MM.1S (cell line): Measurements from ENCODE around the gene CFAP54.

Experiments used
- DNase-seq: peaks from one replicate; pipeline ENCODE4 v3.0.0-alpha.2; 2015
- H2AFZ ChIP-seq: fragments of 300-600 bp; sonication (generic); 2 replicates; pipeline ENCODE4 v1.6.0; 2016; ENCODE audit warnings: antibody characterized with exemption, low read length
- H3F3A ChIP-seq: fragments of 300-600 bp; sonication (generic); 2 replicates; pipeline ENCODE4 v1.6.1; 2016; ENCODE audit warnings: mild to moderate bottlenecking, antibody characterized with exemption, low read length, moderate library complexity, mixed read lengths; ENCODE audit not compliant: insufficient read depth
- H3K27ac ChIP-seq: fragments of 300-600 bp; sonication (generic); 2 replicates; pipeline ENCODE4 v1.5.1; 2016; ENCODE audit warnings: mild to moderate bottlenecking, low read length
- H3K27me3 ChIP-seq: fragments of 300-600 bp; sonication (generic); replicated peaks from 2 replicates; pipeline ENCODE4 v1.6.0; 2016; ENCODE audit warnings: low read length; ENCODE audit not compliant: insufficient read depth
- H3K36me3 ChIP-seq: fragments of 300-600 bp; sonication (generic); replicated peaks from 2 replicates; pipeline ENCODE4 v1.6.1; 2016; ENCODE audit warnings: mild to moderate bottlenecking, low read length, mixed read lengths; ENCODE audit not compliant: insufficient read depth
- H3K4me1 ChIP-seq: fragments of 300-600 bp; sonication (generic); 2 replicates; pipeline ENCODE4 v1.6.1; 2016; ENCODE audit warnings: low read length, mixed read lengths
- H3K4me2 ChIP-seq: fragments of 300-600 bp; sonication (generic); 2 replicates; pipeline ENCODE4 v1.6.0; 2016; ENCODE audit warnings: low read depth, low read length
- H3K4me3 ChIP-seq: fragments of 300-600 bp; sonication (generic); 2 replicates; pipeline ENCODE4 v1.5.1; 2016; ENCODE audit warnings: low read length, mixed read lengths
- H3K79me2 ChIP-seq: fragments of 300-600 bp; sonication (generic); 2 replicates; pipeline ENCODE4 v1.6.1; 2016; ENCODE audit warnings: mixed run types, low read length, mixed read lengths
- H3K9ac ChIP-seq: fragments of 300-600 bp; sonication (generic); 2 replicates; pipeline ENCODE4 v1.6.1; 2016; ENCODE audit warnings: low read length, mixed read lengths
- H3K9me2 ChIP-seq: fragments of 300-600 bp; sonication (generic); replicated peaks from 2 replicates; pipeline ENCODE4 v1.6.1; 2016; ENCODE audit warnings: mild to moderate bottlenecking, low read length, mixed read lengths; ENCODE audit not compliant: insufficient read depth
- H3K9me3 ChIP-seq: fragments of 300-600 bp; sonication (generic); replicated peaks from 2 replicates; pipeline ENCODE4 v1.6.1; 2016; ENCODE audit warnings: mild to moderate bottlenecking, low read length, mixed read lengths; ENCODE audit not compliant: insufficient read depth
- H4K20me1 ChIP-seq: fragments of 300-600 bp; sonication (generic); 2 replicates; pipeline ENCODE4 v1.6.1; 2016; ENCODE audit warnings: mild to moderate bottlenecking, low read length, moderate library complexity, mixed read lengths; ENCODE audit not compliant: insufficient read depth
- CTCF ChIP-seq: fragments of 300-600 bp; sonication (generic); IDR thresholded peaks from 2 replicates; pipeline ENCODE4 v1.5.1; 2016; ENCODE audit warnings: antibody characterized with exemption, low read length, mixed read lengths
- EZH2 ChIP-seq: fragments of 300-600 bp; sonication (generic); optimal IDR thresholded peaks from 2 replicates; pipeline ENCODE3; 2017; ENCODE audit warnings: low read depth, mild to moderate bottlenecking, antibody characterized with exemption, low read length, mixed read lengths
- EZH2phosphoT487 ChIP-seq: fragments of 300-600 bp; sonication (generic); IDR thresholded peaks from 2 replicates; pipeline ENCODE4 v1.6.1; 2018; ENCODE audit warnings: antibody characterized with exemption, low read length

The CFAP54 gene

GRCh38 chr12:96821592-96821991 lies 332.2 kb downstream of the CFAP54 start:
- no peak for TF ChIP-seq EZH2phosphoT487
- no peak for TF ChIP-seq CTCF
- no peak for TF ChIP-seq EZH2
- no peak overlapping the region for H2AFZ ChIP-seq

DNA sequence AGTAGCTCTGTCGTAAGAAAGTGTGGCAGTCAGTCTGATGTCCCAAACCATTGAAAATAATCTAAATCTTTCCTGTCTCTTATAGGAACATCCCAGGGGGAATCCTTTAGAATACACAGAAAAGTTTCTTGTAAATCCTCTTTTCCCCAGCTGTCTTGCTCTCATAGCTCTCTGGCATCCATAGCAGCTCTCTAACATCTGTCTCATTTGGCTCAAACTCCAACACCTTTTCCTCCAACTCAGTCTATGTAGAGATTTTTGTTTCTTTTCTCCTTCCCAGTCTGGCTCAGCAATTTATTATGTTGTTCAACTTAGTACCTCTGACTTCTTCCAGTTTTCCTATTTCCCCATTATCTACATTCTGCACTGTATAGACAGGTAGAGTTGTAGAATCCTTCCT lies 333.3 kb downstream of the CFAP54 start:
- H2AFZ ChIP-seq: no peak overlapping the region
- no peak overlapping the region for H3K4me3 ChIP-seq
- no peak overlapping the region for H3K27ac ChIP-seq
- no peaks in the 10 kb centered on the region for H3K9me3 ChIP-seq
- H3K79me2 ChIP-seq: no peaks in the 10 kb centered on the region
- no peak for TF ChIP-seq EZH2
- no peak overlapping the region for H3K9ac ChIP-seq
- H3F3A ChIP-seq: no peaks in the 10 kb centered on the region
- no peaks in the 10 kb centered on the region for H3K27me3 ChIP-seq
- H3K4me1 ChIP-seq: no peaks in the 10 kb centered on the region
- DNase-seq: no peak
- no peaks in the 10 kb centered on the region for H3K9me2 ChIP-seq
- no peaks in the 10 kb centered on the region for H4K20me1 ChIP-seq
- no peak overlapping the region for H3K4me2 ChIP-seq
- no peaks in the 10 kb centered on the region for H3K36me3 ChIP-seq

More at GRCh38 chr12:96821592-96821991, 332.2 kb downstream of the CFAP54 start:
- no peaks in the 10 kb centered on the region for H3K79me2 ChIP-seq
- H3K27ac ChIP-seq: no peak overlapping the region
- H4K20me1 ChIP-seq: no peaks in the 10 kb centered on the region
- H3K4me1 ChIP-seq: no peaks in the 10 kb centered on the region
- H3K9me3 ChIP-seq: no peaks in the 10 kb centered on the region
- H3F3A ChIP-seq: no peaks in the 10 kb centered on the region
- no peak overlapping the region for H3K4me3 ChIP-seq
- no peaks in the 10 kb centered on the region for H3K36me3 ChIP-seq
- H3K4me2 ChIP-seq: no peak overlapping the region
- no peak overlapping the region for H3K9ac ChIP-seq
- no peak for DNase-seq
- H3K27me3 ChIP-seq: no peaks in the 10 kb centered on the region
- no peaks in the 10 kb centered on the region for H3K9me2 ChIP-seq

GRCh38 chr12:96824074-96824837 lies 334.9 kb downstream of the CFAP54 start:
- Histone ChIP-seq H4K20me1 (no peaks in the 10 kb centered on the region), H3K4me1 (no peaks in the 10 kb centered on the region), H3K4me3 (no peak overlapping the region), H3K9ac (no peak overlapping the region), H3K4me2 (no peak overlapping the region), H3K36me3 (no peaks in the 10 kb centered on the region), H2AFZ (no peak overlapping the region), H3K27ac (no peak overlapping the region), H3K9me3 (no peaks in the 10 kb centered on the region), H3F3A (no peaks in the 10 kb centered on the region), H3K9me2 (no peaks in the 10 kb centered on the region), H3K27me3 (no peaks in the 10 kb centered on the region), H3K79me2 (no peaks in the 10 kb centered on the region)
- no peak for DNase-seq
- TF ChIP-seq EZH2: no peak
- TF ChIP-seq CTCF: no peak
- TF ChIP-seq EZH2phosphoT487: no peak

GRCh38 chr12:96824838-96825236 lies 335.5 kb downstream of the CFAP54 start:
- no peaks in the 10 kb centered on the region for H3K4me1 ChIP-seq
- no peak overlapping the region for H3K27ac ChIP-seq
- H3K9ac ChIP-seq: no peak overlapping the region
- TF ChIP-seq EZH2phosphoT487 (no peak), CTCF (no peak), EZH2 (no peak)
- no peak overlapping the region for H3K4me3 ChIP-seq
- no peaks in the 10 kb centered on the region for H3K9me2 ChIP-seq
- H3F3A ChIP-seq: no peaks in the 10 kb centered on the region
- no peak overlapping the region for H3K4me2 ChIP-seq
- H2AFZ ChIP-seq: no peak overlapping the region
- no peaks in the 10 kb centered on the region for H4K20me1 ChIP-seq
- H3K9me3 ChIP-seq: no peaks in the 10 kb centered on the region
- H3K27me3 ChIP-seq: no peaks in the 10 kb centered on the region
- DNase-seq: no peak
- no peaks in the 10 kb centered on the region for H3K79me2 ChIP-seq
- no peaks in the 10 kb centered on the region for H3K36me3 ChIP-seq
